Stimulated activated naive CD8-positive, alpha-beta T cell treated with anti-CD3 and anti-CD28 coated beads, Interleukin-15, amount 100 ng/mL, for 72 hours (primary cell): ENCODE results near the gene NIPBL.
A peak's percentile ranks its signal among the peaks of the same experiment; 100 is the strongest.

Experiments used
- ATAC-seq: fragments of 150-1000 bp; cut with Tn5 transposase; 2 replicates; pipeline ENCODE4 v1.10.0; 2021; ENCODE audit warnings: mild to moderate bottlenecking, moderate library complexity
- DNase-seq, 2 donors: peaks; one replicate each; pipeline ENCODE4 v3.0.0; 2021 to 2022
- H3K27ac Mint-ChIP-seq, 2 donors: one replicate each; pipeline ENCODE4 v1.8.0; 2022; ENCODE audit warnings: mild to moderate bottlenecking in 2 of 2, mixed read lengths in 2 of 2, moderate library complexity in 2 of 2
- H3K27me3 Mint-ChIP-seq: one replicate; pipeline ENCODE4 v1.8.0; 2022; ENCODE audit warnings: mixed read lengths
- H3K4me1 Mint-ChIP-seq: one replicate; pipeline ENCODE4 v1.8.0; 2022; ENCODE audit warnings: mild to moderate bottlenecking, mixed read lengths
- H3K4me3 Mint-ChIP-seq, 2 donors: one replicate each; pipeline ENCODE4 v1.8.0; 2022; ENCODE audit warnings: mild to moderate bottlenecking in 2 of 2, mixed read lengths in 2 of 2, moderate library complexity in 1 of 2
- H3K9me3 Mint-ChIP-seq, 2 donors: one replicate each; pipeline ENCODE4 v1.8.0; 2022; ENCODE audit warnings: mixed read lengths in 2 of 2

Gene NIPBL

GRCh38 chr5:36874465-36874864 is 2.1 kb upstream of the NIPBL start:
- Mint-ChIP-seq H3K9me3 (no peaks in the 10 kb centered on the region), H3K27ac (peak overlapping the region; percentile 97 to 98), H3K27me3 (no peaks in the 10 kb centered on the region), H3K4me1 (peaks cover 48% of the 10 kb centered on the region), H3K4me3 (peak overlapping the region; percentile 94 to 98)
- ATAC-seq (no peak), DNase-seq (no peak)

GRCh38 chr5:36875051-36875789 is 1.3 kb upstream of the NIPBL start:
- H3K27me3 Mint-ChIP-seq, result no peaks in the 10 kb centered on the region
- peak overlapping the region; percentile 94 to 98 for H3K4me3 Mint-ChIP-seq
- peak overlapping the region; percentile 97 to 98 for H3K27ac Mint-ChIP-seq
- DNase-seq (peak; percentile 30 to 46), ATAC-seq (peak; percentile 17)
- H3K4me1 Mint-ChIP-seq, result peaks cover 45% of the 10 kb centered on the region
- no peaks in the 10 kb centered on the region for H3K9me3 Mint-ChIP-seq

GRCh38 chr5:36875790-36876298 is 725 bp upstream of the NIPBL start:
- peak overlapping the region; percentile 97 to 98 for H3K27ac Mint-ChIP-seq
- DNase-seq, result peak; percentile 78 to 80
- peak overlapping the region; percentile 94 to 98 for H3K4me3 Mint-ChIP-seq
- peak; percentile 72 for ATAC-seq
- no peaks in the 10 kb centered on the region for H3K9me3 Mint-ChIP-seq
- no peaks in the 10 kb centered on the region for H3K27me3 Mint-ChIP-seq
- peaks cover 44% of the 10 kb centered on the region for H3K4me1 Mint-ChIP-seq

- peak; percentile 58 for ATAC-seq
- Mint-ChIP-seq H3K27ac (peak overlapping the region; percentile 97 to 98), H3K9me3 (no peaks in the 10 kb centered on the region), H3K27me3 (no peaks in the 10 kb centered on the region), H3K4me1 (peaks cover 49% of the 10 kb centered on the region), H3K4me3 (peak overlapping the region; percentile 94 to 98)
- peak; percentile 70 to 74 for DNase-seq
Measured at GRCh38 chr5:36876965-36877666, 547 bp downstream of the NIPBL start.

- ATAC-seq (no peak), DNase-seq (peak in 1 of 2 donors; percentile 22)
- H3K9me3 Mint-ChIP-seq, result no peaks in the 10 kb centered on the region
- peaks cover 46% of the 10 kb centered on the region for H3K4me1 Mint-ChIP-seq
- no peaks in the 10 kb centered on the region for H3K27me3 Mint-ChIP-seq
- peak overlapping the region; percentile 97 to 98 for H3K27ac Mint-ChIP-seq
- peak overlapping the region; percentile 94 to 98 for H3K4me3 Mint-ChIP-seq
Measured at GRCh38 chr5:36877667-36878391, 1.3 kb downstream of the NIPBL start.

GRCh38 chr5:36878392-36879082 is 2.0 kb downstream of the NIPBL start:
- H3K4me1 Mint-ChIP-seq, result peaks cover 41% of the 10 kb centered on the region
- peak overlapping the region; percentile 97 to 98 for H3K27ac Mint-ChIP-seq
- DNase-seq, result no peak
- H3K9me3 Mint-ChIP-seq, result no peaks in the 10 kb centered on the region
- ATAC-seq, result no peak
- no peaks in the 10 kb centered on the region for H3K27me3 Mint-ChIP-seq
- peak overlapping the region; percentile 94 to 98 for H3K4me3 Mint-ChIP-seq

GRCh38 chr5:36879274-36880033 is 2.9 kb downstream of the NIPBL start:
- Mint-ChIP-seq H3K27ac (no peak overlapping the region), H3K27me3 (no peaks in the 10 kb centered on the region), H3K9me3 (no peaks in the 10 kb centered on the region), H3K4me3 (peak overlapping the region; percentile 94 to 98), H3K4me1 (peaks cover 48% of the 10 kb centered on the region)
- no peak for ATAC-seq
- no peak for DNase-seq

GRCh38 chr5:36880761-36881160 is 4.2 kb downstream of the NIPBL start:
- H3K4me3 Mint-ChIP-seq, result peak overlapping the region; percentile 8 to 14
- no peak for ATAC-seq
- H3K9me3 Mint-ChIP-seq, result no peaks in the 10 kb centered on the region
- DNase-seq, result no peak
- H3K27ac Mint-ChIP-seq, result no peak overlapping the region
- H3K27me3 Mint-ChIP-seq, result no peaks in the 10 kb centered on the region
- peaks cover 49% of the 10 kb centered on the region for H3K4me1 Mint-ChIP-seq

- Mint-ChIP-seq H3K27ac (no peak overlapping the region), H3K4me3 (peak overlapping the region; percentile 14 to 26), H3K27me3 (no peaks in the 10 kb centered on the region), H3K4me1 (peaks cover 55% of the 10 kb centered on the region), H3K9me3 (no peaks in the 10 kb centered on the region)
- ATAC-seq (no peak), DNase-seq (no peak)
Measured at GRCh38 chr5:36881304-36881703, 4.7 kb downstream of the NIPBL start.

- Mint-ChIP-seq H3K9me3 (no peaks in the 10 kb centered on the region), H3K27me3 (no peaks in the 10 kb centered on the region), H3K4me3 (peak overlapping the region; percentile 46 to 63), H3K27ac (peak overlapping the region in 1 of 2 donors; percentile 22), H3K4me1 (peaks cover 60% of the 10 kb centered on the region)
- ATAC-seq (no peak), DNase-seq (no peak)
Measured at GRCh38 chr5:36881807-36882206, 5.2 kb downstream of the NIPBL start.

GRCh38 chr5:36882250-36882649 is 5.7 kb downstream of the NIPBL start:
- no peak for DNase-seq
- H3K27me3 Mint-ChIP-seq, result no peaks in the 10 kb centered on the region
- peaks cover 64% of the 10 kb centered on the region for H3K4me1 Mint-ChIP-seq
- H3K27ac Mint-ChIP-seq, result peak overlapping the region in 1 of 2 donors; percentile 22
- H3K9me3 Mint-ChIP-seq, result no peaks in the 10 kb centered on the region
- peak overlapping the region; percentile 46 to 63 for H3K4me3 Mint-ChIP-seq
- ATAC-seq, result peak; percentile 79

- Mint-ChIP-seq H3K27ac (no peak overlapping the region), H3K4me3 (peak overlapping the region; percentile 40 to 64), H3K4me1 (peaks cover 71% of the 10 kb centered on the region), H3K27me3 (no peaks in the 10 kb centered on the region), H3K9me3 (no peaks in the 10 kb centered on the region)
- DNase-seq, result no peak
- ATAC-seq, result peak; percentile 65
Measured at GRCh38 chr5:36883894-36884462, 7.4 kb downstream of the NIPBL start.

- no peak overlapping the region for H3K27ac Mint-ChIP-seq
- no peaks in the 10 kb centered on the region for H3K27me3 Mint-ChIP-seq
- peak overlapping the region in 1 of 2 donors; percentile 18 for H3K4me3 Mint-ChIP-seq
- DNase-seq (no peak), ATAC-seq (no peak)
- H3K9me3 Mint-ChIP-seq, result no peaks in the 10 kb centered on the region
- H3K4me1 Mint-ChIP-seq, result peaks cover 77% of the 10 kb centered on the region
Measured at GRCh38 chr5:36885149-36885548, 8.6 kb downstream of the NIPBL start.
